Measurements from ENCODE around the gene LGALS3BP. TPM values are rescaled to one million over a fixed set of nuclear protein-coding genes. Genes with fewer than 3 reads are reported as not detected.

Gene LGALS3BP
- total and polyA plus RNA-seq, 2 of the 13 experiments (the other 11 are each of a cell fraction or from before 2014, with no cell fraction given) = 137 to 332 TPM

- TF ChIP-seq MAFG (CRISPR knock-in tag; IDR thresholded peaks at IDR 0.05) (no peak), PAX8 (CRISPR knock-in tag; IDR thresholded peaks at IDR 0.05; ENCODE audit: borderline replicate concordance) (no peak), HDAC6 (IDR thresholded peaks at IDR 0.05; ENCODE audit: low read depth, low read length) (no peak), ZNF782 (CRISPR knock-in tag; IDR thresholded peaks at IDR 0.05; ENCODE audit: borderline replicate concordance) (no peak), ZBTB14 (CRISPR knock-in tag; IDR thresholded peaks at IDR 0.05) (no peak)
Observed at GRCh38 chr17:79002291-79002690, 22.6 kb upstream of the LGALS3BP start (continued).

GRCh38 chr17:79001190-79002020 is 21.7 kb upstream of the LGALS3BP start:
- no peaks in the 10 kb centered on the region; the same call in 1 of the 2 replicates for H4K20me1 ChIP-seq (ENCODE audit: insufficient read depth, low read length)
- in situ Hi-C loops (cut with HindIII; ENCODE audit: extremely low pct_ligation_motif_present, low pct_unique_long_range_greater_than_20kb) (no loop called here), intact Hi-C loops (cut with micrococcal nuclease; ENCODE audit: unreplicated experiment) (no loop called here)
- H3K9me3 ChIP-seq (ENCODE audit: low read length) = no peaks in the 10 kb centered on the region
- WGBS (ENCODE audit: low lambda C conversion rate) = 99% methylated on average over 19 of the region's 19 CpGs
- ATAC-seq (no peak), DNase-seq (ENCODE audit: low spot score) (no peak), FAIRE-seq (no peak)
- H3K4me3 ChIP-seq (replicated peaks in 1 of 3; ENCODE audit: insufficient read depth in 1 of 3, low read depth in 2 of 3, low read length in 3 of 3) = no peak overlapping the region
- H3K27me3 ChIP-seq (ENCODE audit: control insufficient read depth in 1 of 2, insufficient read depth in 2 of 2, low read length in 2 of 2) = no peaks in the 10 kb centered on the region
- peaks cover 25 to 46% of the 10 kb centered on the region in 2 experiments for H3K36me3 ChIP-seq (replicated peaks in 1 of 2; ENCODE audit: control insufficient read depth in 1 of 2, insufficient read depth in 2 of 2, low read length in 2 of 2)
- TF ChIP-seq IRX3 (CRISPR knock-in tag; IDR thresholded peaks at IDR 0.05; ENCODE audit: borderline replicate concordance, low read depth) = no peak
- no peak for TF ChIP-seq ZNF280B (CRISPR knock-in tag; IDR thresholded peaks at IDR 0.05; ENCODE audit: borderline replicate concordance)
- no peak for TF ChIP-seq ZBTB21 (CRISPR knock-in tag; IDR thresholded peaks at IDR 0.05)
- TF ChIP-seq TFE3 (CRISPR knock-in tag; IDR thresholded peaks at IDR 0.05) = no peak
- CTCF ChIA-PET (ENCODE audit: low intra/inter-chr PET ratio, low total read pairs) = no interaction called here
- POLR2A ChIA-PET = no interaction called here
- no peak overlapping the region for H3K9ac ChIP-seq (ENCODE audit: insufficient read depth, low read depth, low read length)
- no TSS peak for BruUV-seq (replicated peaks)
- no peak overlapping the region for H2AFZ ChIP-seq (ENCODE audit: low read length)
- peaks cover 42% of the 10 kb centered on the region for H3K79me2 ChIP-seq (ENCODE audit: insufficient read depth, low read length)
- H3K27ac ChIP-seq (ENCODE audit: extremely low read length, insufficient read depth, low read length) = no peak overlapping the region
- H3K4me2 ChIP-seq (ENCODE audit: low read depth, low read length) = no peak overlapping the region
- H3K4me1 ChIP-seq (ENCODE audit: insufficient read depth, low read length) = peaks cover 28% of the 10 kb centered on the region

Measured in HepG2 (cell line).